OCI-LY1 (cell line): ENCODE measurements around the gene FNDC11.

ENCODE experiments used
- CTCF ChIP-seq: fragments of 200-600 bp; sonication (generic), shearing (Covaris generic); IDR thresholded peaks from 2 replicates; pipeline ENCODE4 v1.5.1; 2017; ENCODE audit warnings: mild to moderate bottlenecking, antibody characterized with exemption, low read length, moderate library complexity, mixed read lengths
- EZH2 ChIP-seq: fragments of 200-600 bp; sonication (generic), shearing (Covaris generic); IDR thresholded peaks from 2 replicates; pipeline ENCODE4 v1.8.0; 2017; ENCODE audit warnings: borderline replicate concordance, mixed run types, mild to moderate bottlenecking, antibody characterized with exemption, low read length, moderate library complexity, mixed read lengths

GRCh38 chr20:63549679-63550282, 4.2 kb upstream of the FNDC11 start:
- TF ChIP-seq EZH2 (no peak), CTCF (no peak)
